MV-4-11 (cell line): ENCODE data around the gene RASD1.
"Not testable (repeated sequence)": the region's sequence is repeated elsewhere in the genome, so short reads cannot be mapped to it uniquely, and the experiment has no call there.

Experiments used
- DNase-seq: peaks from one replicate; lab custom pipeline; 2025; lab: John Stamatoyannopoulos, UW

The RASD1 gene

DNA sequence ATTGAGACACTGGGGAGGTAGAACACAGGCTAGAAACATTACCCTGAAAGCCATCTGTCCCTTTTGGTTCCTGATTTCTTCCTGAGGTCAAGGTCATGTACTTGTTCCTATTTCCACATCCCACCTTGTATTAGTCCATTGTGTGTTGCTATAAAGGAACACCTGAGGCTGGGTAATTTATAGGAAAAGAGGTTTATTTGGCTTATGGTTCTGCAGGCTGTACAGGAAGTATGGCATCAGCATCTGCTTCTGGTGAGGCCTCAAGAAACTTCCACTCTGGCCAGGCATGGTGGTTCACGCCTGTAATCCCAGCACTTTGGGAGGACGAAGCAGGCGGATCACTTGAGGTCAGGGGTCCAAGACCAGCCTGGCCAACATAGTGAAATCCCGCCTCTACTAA lies 26.8 kb downstream of the RASD1 start:
- DNase-seq: no peak

DNA sequence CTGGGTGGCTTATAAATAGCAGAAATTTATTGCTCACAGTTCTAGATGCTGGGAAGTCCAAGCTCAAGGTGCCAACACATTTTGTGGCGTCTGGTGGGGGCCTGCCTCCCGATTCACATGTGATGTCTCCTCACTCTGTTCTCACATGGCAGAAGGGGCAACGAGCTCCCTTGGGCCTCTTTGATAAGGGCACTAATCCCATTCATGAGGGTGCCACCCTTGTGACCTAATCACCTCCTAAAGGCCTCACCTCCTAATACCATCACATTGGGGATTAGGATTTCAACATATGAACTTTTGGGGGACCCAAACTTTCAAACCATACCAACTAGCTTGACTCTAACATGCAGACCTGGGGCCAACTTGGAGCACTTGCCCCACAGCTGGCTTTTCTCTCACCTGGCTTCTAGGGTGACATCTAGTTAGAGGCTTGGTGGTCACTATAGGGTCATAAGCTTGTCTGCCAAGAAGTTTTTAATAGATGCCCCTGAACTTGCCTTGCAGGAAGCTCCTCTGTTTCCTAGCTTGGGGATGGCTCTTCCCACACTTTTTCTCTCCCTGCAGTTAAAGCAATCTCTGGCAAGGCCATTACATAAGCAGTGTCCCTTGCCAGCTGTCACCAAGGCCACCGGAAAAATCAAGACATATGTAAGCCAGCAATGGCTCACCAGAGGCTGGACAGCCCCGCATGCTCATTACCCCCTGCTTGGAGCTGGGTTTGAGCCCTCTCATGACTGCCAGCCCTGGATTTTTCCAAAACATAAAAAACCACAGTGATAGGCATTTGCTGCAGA lies 27.8 kb downstream of the RASD1 start:
- no peak for DNase-seq

DNA sequence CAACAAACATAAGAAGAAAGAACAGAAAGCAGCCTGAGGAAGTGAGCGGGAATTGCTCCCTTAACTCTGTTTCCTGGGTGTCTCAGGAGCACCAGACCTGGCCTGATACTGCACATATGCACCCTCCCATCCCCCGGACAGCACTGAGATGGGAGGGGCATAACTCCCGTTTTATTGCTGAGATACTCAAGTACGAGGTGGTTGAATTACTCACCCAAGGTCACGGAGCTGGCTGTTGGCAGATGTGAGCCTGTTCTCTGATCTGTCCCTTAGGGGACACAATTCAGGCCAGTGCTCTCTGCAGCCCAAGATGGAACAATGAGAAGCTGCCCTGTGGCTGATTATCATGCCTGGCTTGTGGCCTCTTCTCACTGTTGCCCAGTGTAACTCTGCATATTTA lies 28.5 kb downstream of the RASD1 start:
- no peak for DNase-seq

DNA sequence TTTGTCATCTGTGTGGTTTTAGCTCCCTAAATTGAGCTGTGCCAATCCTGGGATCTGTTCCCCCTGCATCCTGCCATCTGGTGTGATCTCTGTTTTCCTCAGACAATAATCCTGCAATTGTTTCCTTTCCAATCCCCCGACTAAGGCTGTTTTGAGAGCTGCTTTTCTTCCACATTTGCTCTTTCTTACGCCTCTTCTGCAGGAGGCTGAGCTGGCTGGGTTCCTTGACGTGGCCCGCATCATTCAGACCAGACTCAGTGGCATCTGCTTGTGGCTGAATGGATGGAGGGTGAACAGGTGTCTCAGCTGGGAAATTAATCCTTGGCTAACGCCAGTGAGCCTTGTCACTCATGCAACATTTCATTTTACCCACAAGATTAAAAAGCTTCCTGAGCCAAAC lies 29.2 kb downstream of the RASD1 start:
- DNase-seq: no peak

DNA sequence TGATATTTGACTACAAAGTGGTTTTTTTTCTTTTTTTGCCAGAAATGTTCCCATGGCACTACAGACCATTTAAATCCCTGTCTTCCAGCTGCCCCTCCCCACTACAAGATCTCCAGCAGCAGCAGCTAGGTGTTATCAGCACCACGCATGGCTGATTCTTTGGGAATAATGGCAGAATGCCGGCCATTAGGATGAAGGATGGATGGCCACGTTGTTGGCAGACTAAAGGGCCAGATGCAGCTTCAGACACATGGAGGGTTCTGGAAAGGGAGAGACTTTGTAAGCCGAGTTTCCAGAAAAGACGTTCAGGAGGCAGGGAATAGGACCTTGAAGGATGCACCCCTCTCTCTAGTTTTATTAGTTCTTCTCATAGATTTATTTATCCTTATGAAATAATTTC lies 29.7 kb downstream of the RASD1 start:
- DNase-seq: no peak

DNA sequence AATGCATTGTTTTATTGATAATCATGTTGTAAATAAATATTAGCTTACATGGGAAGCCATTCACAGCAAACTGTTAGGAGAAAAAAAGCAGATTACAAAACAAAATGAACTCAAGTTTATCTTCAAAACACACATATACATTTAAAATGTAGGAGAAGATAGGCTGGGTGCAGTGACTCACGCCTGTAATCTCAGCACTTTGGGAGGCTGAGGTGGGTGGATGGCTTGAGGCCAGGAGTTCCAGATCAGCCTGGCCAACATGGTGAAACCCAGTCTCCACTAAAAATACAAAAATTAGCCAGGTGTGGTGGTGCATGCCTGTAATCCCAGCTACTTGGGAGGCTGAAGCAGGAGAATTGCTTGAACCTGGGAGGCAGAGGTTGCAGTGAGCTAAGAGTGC lies 30.3 kb downstream of the RASD1 start:
- DNase-seq: not testable (repeated sequence)

DNA sequence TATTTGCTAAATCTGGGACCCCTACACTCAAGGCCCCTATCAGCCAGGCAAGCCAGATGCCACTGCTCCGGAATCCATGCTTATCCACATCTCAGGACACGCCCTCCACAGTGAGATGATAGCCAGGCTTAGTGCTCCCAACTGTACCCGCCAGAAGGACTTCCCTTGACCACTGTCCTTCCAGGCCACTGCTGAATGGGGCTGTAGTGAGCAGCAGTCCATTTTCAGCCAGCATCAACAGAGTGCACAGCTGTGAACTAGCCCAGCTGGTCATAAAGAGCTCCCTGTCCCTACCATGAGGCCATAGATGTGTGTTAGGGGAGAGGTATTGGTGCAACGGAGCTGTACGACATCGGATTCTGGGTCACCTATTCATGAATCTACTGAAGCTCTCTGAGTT lies 32.4 kb downstream of the RASD1 start:
- DNase-seq: no peak

DNA sequence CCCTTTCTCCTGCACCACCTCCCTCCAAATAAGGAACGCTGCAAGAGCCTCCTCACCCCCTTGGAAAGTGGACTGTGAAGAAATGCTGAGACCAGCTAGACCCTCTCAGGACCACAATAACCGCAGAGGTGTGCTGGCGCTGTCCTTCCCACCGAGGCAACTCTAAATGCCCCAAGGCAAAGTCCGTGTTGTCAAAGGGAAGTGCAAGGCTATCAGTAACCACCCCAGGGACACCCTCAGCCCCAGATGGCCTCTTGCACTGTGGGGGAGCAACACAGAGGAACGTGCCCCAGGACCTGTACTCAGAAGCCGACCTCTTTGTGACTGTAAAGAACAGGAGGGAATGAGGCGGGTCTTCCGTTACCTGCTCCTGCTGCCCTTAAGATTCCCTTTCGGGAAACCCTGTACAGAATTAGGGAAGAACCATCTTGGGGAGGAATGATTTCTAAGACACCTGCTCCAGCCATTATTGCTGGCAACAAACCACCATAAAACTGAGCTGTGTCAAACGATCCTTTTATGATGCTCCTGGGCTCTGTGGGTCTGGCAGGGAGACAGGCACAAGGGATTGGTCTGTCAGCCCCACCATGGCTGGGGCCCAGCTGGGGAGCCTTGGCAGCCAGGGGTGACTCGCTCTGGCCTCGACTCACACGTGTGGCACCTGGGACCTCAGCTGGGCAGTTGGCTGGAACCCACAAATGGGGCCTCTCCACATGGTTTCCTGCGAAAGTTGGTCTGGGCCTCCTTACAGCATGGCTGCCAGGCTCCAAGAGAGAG lies 34.0 kb downstream of the RASD1 start:
- no peak for DNase-seq

DNA sequence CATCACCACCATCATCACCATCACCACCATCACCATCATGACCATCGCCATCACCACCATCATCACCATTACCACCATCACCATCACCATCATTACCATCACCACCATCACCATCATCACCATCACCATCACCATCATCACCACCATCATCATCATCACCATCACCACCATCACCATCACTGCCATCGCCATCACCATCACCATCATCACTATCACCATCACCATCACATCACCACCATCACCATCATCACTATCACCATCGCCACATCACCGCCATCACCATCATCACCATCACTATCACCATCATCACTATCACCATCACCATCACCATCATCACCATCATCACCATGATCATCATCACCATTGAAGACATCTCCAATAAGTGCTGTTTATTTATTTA lies 36.2 kb downstream of the RASD1 start:
- no peak for DNase-seq

DNA sequence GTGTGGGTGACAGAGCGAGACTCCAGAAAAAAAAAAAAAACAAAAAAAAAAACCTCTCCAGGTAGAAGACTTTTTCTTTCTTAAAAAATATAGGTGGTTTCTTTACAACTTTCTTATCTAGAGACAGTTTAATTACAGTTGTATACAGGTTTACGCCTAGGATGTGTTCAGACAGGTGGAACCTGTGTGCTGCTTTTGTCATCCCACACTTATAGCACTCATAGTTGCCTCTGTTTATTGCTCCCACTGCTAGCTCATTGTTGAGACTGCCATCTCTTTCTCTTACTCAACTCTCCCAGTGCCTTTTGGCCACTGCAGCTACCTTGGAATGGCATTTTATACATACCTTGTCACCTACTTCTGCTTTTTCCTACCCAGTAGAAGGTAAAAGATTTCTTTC lies 38.5 kb downstream of the RASD1 start:
- no peak for DNase-seq

DNA sequence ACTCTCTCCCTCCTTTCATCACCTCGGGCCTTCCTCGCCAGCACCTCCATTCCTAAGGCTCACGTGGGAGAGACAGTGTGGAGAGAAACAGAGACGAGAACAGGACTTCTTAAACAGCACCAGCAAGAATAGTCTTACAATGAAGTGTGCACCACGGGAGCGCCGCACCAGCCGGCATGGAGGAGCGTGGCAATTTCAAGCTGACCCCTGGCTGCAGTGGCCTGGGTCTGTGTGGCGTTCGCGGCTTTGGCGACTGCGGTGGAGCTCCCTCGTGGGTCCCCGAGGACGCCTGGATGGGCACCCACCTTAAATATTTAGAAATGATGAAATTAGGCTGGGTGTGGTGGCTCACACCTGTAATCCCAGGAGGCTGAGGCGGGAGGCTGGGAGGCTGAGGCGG lies 39.9 kb downstream of the RASD1 start:
- no peak for DNase-seq

DNA sequence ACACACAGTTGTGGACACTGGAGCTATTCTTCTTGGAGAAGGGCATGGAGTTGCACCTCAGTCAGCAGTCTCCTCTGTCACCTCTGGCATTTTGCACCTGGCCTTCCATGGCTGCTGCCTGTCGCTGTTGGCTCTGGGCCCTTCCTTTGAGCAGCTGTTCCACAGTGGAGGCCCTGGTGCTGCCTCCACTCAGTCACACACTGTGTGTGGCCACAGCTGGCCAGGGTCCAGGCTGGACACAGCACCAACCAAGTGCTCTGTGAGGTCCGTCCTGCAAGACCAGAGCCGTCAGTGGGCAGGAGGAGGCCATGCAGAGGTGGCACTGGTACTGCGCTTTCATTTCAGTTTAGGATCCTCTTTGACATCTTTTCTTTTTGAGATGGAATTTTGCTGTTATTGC lies 41.0 kb downstream of the RASD1 start:
- no peak for DNase-seq

DNA sequence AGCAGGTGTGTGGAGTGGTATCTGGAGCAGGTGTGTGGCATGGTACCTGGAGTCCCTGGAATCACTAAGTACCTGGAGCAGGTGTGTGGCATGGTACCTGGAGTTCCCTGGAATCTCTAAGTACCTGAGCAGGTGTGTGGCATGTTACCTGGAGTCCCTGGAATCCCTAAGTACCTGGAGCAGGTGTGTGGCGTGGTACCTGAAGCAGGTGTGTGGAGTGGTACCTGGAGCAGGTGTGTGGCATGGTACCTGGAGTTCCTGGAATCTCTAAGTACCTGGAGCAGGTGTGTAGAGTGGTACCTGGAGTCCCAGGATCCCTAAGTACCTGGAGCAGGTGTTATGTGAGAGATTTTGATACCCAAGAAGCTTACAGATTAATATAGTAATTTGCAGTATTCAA lies 41.5 kb downstream of the RASD1 start:
- DNase-seq: not testable (repeated sequence)

DNA sequence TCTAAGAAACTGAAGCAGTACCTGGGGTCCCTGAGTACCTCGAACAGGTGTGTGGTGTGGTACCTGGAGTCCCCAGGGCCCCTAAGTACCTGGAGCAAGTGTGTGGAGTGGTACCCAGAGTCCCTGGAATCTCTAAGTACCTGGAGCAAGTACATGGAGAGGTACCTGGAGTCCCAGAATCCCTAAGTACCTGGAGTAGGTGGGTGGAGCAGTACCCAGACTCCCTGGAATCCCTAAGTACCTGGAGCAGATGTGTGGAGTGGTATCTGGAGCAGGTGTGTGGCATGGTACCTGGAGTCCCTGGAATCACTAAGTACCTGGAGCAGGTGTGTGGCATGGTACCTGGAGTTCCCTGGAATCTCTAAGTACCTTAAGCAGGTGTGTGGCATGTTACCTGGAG lies 41.9 kb downstream of the RASD1 start:
- no peak for DNase-seq

DNA sequence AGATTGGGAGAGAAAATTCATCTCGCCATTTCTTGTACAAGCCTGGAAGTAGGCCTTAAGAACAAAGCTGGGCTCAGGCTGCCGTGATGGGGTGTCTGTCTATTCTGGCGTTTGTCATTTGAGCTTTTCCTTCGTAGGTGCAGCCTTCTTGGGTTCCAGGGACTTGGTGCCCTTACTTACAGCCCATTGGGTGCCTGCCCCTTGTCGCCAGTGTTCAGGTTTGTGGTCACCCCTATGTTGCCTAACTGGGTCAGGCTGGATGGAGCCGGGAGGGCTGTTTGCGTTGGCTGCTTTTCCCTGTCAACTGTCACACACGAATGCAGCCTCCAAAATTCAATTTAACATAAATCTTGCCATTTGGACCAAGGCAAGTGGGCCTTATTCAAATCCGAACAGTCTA lies 43.1 kb downstream of the RASD1 start:
- DNase-seq: no peak

DNA sequence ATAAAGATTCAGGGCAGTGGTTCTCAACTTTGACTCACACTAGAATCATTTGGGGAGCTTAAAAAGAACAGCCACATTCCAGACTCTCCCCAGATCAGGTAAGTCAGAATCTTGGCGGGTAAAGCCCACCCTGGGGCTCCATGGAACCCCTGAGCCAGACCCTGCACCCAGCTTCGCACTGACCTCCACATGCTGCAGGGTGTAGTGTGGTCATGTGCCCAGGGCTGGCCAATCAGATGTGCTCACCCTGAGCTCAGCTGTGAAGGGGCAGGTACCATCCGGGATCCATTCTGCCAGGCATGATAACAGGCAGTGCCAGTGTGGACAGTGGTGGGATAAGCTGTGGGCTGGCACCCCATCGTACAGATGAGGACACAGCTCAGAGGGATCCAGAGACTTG lies 47.5 kb downstream of the RASD1 start:
- DNase-seq: no peak

DNA sequence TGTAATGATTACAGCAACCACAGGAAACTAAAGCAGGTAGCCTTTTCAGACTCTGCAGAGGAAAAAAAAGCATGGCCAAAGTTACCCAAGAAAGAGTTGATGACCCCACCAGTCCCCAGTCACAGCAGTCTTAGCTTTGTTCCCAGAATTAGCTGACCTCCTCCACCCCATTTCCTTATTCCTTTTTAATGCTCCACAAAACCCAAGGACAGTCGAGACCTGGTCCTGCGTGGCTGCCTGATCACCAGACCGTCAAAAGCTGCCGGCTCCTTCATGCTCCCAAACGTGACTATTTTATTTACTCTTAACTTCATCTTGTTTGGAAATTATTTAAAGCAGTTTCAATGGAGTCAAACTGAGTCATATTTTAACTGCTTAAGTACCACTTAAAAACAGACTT lies 48.1 kb downstream of the RASD1 start:
- no peak for DNase-seq

DNA sequence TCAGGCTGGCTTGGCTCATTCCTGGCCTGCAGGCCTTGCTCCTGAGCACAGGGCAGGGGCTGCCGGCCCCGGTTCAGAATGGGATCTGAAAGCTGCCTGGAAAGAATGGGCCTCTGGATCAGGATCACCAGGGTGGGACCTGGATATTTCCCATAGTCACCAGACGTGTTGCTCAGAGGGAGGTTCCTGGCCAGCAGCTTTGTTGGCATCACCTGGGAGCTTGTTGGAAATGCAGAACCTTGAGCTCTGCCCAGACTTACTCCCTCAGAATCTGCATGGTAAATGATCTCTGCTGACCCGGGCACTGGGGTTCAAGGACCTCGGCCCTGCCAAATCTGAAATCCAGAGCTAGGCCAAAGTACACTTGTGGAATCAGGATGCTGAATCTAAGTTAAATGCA lies 48.9 kb downstream of the RASD1 start:
- DNase-seq: no peak

DNA sequence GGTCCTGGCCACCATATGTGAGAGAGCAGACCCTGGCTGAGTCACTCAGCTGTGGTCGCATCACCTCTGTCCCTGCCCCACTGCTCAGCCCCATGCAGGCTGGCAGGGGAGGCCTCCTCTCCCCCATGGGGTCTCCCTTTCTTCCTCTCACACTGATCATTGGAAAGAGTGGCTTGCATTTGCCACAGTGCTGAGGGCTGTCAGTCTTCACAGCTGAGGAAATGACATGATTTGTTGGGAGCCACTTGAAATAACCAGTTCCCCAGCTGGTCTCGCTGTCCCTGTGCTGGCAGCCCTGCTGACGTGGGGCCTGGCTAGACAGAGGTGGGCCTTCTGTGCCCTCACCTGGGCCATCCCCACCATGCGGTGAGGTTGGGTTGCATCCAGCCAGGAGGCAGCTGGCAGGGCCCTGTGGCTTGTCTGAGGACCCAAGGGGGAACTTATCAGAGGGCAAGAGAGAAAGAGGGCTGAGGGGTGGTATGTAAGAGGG lies 49.5 kb downstream of the RASD1 start:
- no peak for DNase-seq

DNA sequence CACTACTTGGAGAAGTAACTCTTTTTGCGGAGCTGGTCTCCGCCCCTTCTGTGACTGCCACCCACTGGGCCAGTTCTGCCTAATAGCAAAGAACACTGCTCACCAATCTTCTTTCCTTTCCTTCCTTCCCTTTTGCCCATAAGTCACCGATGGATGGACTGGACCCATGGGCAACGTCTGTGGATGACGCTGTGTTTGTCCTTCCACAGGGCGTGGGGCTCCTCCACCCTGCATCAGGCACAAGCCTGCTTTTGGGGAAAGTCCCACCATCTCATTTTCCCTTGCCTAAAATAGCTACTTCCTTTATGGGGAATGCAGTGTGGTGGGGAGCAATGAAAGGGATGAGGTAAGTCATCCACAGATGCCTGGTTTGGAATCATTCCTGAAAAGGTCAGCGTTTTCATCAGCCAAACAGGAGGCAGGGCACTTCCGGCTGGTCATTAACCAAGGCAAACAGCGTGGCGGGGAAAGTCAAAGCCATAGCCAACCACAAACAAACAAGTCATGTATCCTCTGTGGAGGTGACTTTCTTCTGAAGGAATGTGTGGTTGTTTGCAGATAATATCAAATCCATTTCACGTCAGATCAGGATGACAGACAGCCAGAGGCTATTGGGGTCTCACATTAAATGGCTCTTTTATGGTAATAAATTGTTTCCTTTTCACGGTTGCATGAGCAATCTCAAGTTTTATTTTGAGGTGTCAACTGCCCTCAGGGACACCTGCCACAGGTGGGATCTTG lies 50.1 kb downstream of the RASD1 start:
- no peak for DNase-seq

DNA sequence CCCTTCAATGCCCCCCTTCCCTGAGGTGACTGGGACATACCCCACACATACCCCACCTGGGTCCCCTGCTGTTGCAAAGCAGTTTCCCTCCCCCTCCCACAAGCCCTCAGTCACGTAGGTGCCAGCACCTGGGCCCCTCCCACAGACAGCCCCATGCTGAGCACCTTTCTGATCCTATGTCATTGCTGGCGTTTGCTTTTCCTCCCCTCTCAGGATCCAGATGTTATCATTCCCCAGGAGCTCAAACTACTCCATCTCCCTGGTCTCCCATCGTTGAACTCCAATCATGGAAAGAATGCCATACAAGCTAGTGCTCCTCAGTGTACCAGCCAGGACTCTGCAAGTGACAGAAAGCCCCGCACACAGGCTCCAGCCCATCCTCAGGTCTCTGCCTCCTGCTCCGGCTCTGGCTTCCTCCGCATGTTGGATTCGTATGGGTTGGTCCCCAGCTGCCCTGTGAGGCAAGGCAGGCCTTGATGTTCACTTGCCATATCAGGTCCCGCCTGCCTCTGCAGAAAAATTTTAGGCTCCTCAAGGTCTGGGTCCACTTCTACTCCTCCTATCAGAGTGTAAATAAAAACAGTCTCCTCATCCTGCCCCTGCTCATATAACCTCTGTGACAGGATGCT lies 50.8 kb downstream of the RASD1 start:
- DNase-seq: no peak
